LHCN-M2 (cell line): ENCODE data around the gene CELA2A. TPM values are rescaled to one million over a fixed set of nuclear protein-coding genes. Genes with fewer than 3 reads are reported as not detected.
A peak's percentile ranks its signal among the peaks of the same experiment; 100 is the strongest.
"Not testable (repeated sequence)": the region's sequence is repeated elsewhere in the genome, so short reads cannot be mapped to it uniquely, and the experiment has no call there.

Source experiments
- DNase-seq: peaks from one replicate; pipeline ENCODE4 v3.0.0-alpha.2; 2012; ENCODE audit warnings: low read depth
- total RNA-seq: library from RNA; depleted of rRNA; stranded (reverse); fragments of >200 nt; gene quantifications from 2 replicates; pipeline ENCODE4 v1.2.3, GENCODE V29; 2014

Gene CELA2A
- total RNA-seq, 1 experiment from 2014 or later = not detected

- no peak for DNase-seq
Observed at GRCh38 chr1:15493869-15494390, 37.4 kb downstream of the CELA2A start.

GRCh38 chr1:15500184-15501178 lies 43.9 kb downstream of the CELA2A start:
- no peak for DNase-seq

- DNase-seq = peak; percentile 38
Observed at GRCh38 chr1:15501208-15502032, 44.9 kb downstream of the CELA2A start.

- DNase-seq = no peak
Observed at GRCh38 chr1:15504436-15504835, 47.9 kb downstream of the CELA2A start.

GRCh38 chr1:15506831-15507230 lies 50.3 kb downstream of the CELA2A start:
- DNase-seq = no peak

- DNase-seq = no peak
Observed at GRCh38 chr1:15507278-15507677, 50.7 kb downstream of the CELA2A start.

GRCh38 chr1:15508700-15509487 lies 52.4 kb downstream of the CELA2A start:
- DNase-seq = no peak

GRCh38 chr1:15509586-15509985 lies 53.1 kb downstream of the CELA2A start:
- no peak for DNase-seq

- DNase-seq = no peak
Observed at GRCh38 chr1:15510611-15511405, 54.3 kb downstream of the CELA2A start.

GRCh38 chr1:15513192-15513591 lies 56.7 kb downstream of the CELA2A start:
- DNase-seq = no peak

GRCh38 chr1:15513919-15514318 lies 57.4 kb downstream of the CELA2A start:
- no peak for DNase-seq

- not testable (repeated sequence) for DNase-seq
Observed at GRCh38 chr1:15514557-15514956, 58.0 kb downstream of the CELA2A start.

- peak; percentile 33 for DNase-seq
Observed at GRCh38 chr1:15515022-15515663, 58.6 kb downstream of the CELA2A start.

GRCh38 chr1:15519625-15520024 lies 63.1 kb downstream of the CELA2A start:
- no peak for DNase-seq

GRCh38 chr1:15521206-15521906 lies 64.8 kb downstream of the CELA2A start:
- DNase-seq = not testable (repeated sequence)
